Omental fat pad (tissue), 4 donors: Measurements from ENCODE around the gene ARHGEF6. TPM values are rescaled to one million over a fixed set of nuclear protein-coding genes. Genes with fewer than 3 reads are reported as not detected.

Source experiments
- ATAC-seq: fragments of 150-250 bp; one replicate; pipeline ENCODE4 v1.9.1; 2016; ENCODE audit warnings: mild to moderate bottlenecking, moderate library complexity; ENCODE audit not compliant: low FRiP score
- DNase-seq: peaks from one replicate; pipeline ENCODE4 v3.0.0-alpha.2; 2019; ENCODE audit warnings: low spot score
- CTCF ChIP-seq, 3 donors: fragments of 450-650 bp; IDR thresholded peaks; one replicate each; pipeline ENCODE4 v1.5.1; 2016 to 2017; ENCODE audit warnings: antibody characterized with exemption in 3 of 3, mild to moderate bottlenecking in 3 of 3, moderate library complexity in 2 of 3
- total RNA-seq, 4 donors: library from RNA; depleted of rRNA; stranded (reverse); fragments of >200 nt; gene quantifications; one replicate each; pipeline ENCODE4 v1.1.0, GENCODE V29; 2016

The ARHGEF6 gene
- total RNA-seq, 4 donors from 2014 or later = 38.8 to 150 (median 57.5) TPM

- no peak for ATAC-seq
- DNase-seq = no peak
- TF ChIP-seq CTCF (IDR thresholded peaks at IDR 0.05) = no peak
Observed at GRCh38 chrX:136635235-136635634, 145.5 kb downstream of the ARHGEF6 start.

GRCh38 chrX:136630881-136631280 is 149.9 kb downstream of the ARHGEF6 start:
- ATAC-seq = no peak
- TF ChIP-seq CTCF (IDR thresholded peaks at IDR 0.05) = no peak
- no peak for DNase-seq

- no peak for DNase-seq
- ATAC-seq = no peak
- no peak for TF ChIP-seq CTCF (IDR thresholded peaks at IDR 0.05)
Observed at GRCh38 chrX:136629084-136629750, 151.5 kb downstream of the ARHGEF6 start.

GRCh38 chrX:136627409-136627808 is 153.3 kb downstream of the ARHGEF6 start:
- no peak for DNase-seq
- ATAC-seq = no peak
- TF ChIP-seq CTCF (IDR thresholded peaks at IDR 0.05) = no peak

GRCh38 chrX:136626891-136627290 is 153.8 kb downstream of the ARHGEF6 start:
- ATAC-seq = no peak
- no peak for DNase-seq
- no peak for TF ChIP-seq CTCF (IDR thresholded peaks at IDR 0.05)

- DNase-seq (no peak), ATAC-seq (no peak)
- no peak for TF ChIP-seq CTCF (IDR thresholded peaks at IDR 0.05)
Observed at GRCh38 chrX:136626237-136626636, 154.5 kb downstream of the ARHGEF6 start.

GRCh38 chrX:136625246-136625645 is 155.5 kb downstream of the ARHGEF6 start:
- TF ChIP-seq CTCF (IDR thresholded peaks at IDR 0.05) = no peak
- ATAC-seq (no peak), DNase-seq (no peak)
